Heart left ventricle (tissue), 13 donors: ENCODE measurements around the gene INPP4A.

Experiments used
- CTCF ChIP-seq, 12 donors: fragments of 200-600 bp; sonication (generic) in 4 of 12; IDR thresholded peaks; one replicate each; pipeline versions ENCODE4 v1.5.0 to v1.8.0; 2018 to 2022; ENCODE audit warnings: antibody characterized with exemption in 12 of 12, mild to moderate bottlenecking in 5 of 12
- POLR2A ChIP-seq, 2 donors: fragments of 450-650 bp; IDR thresholded peaks; one replicate each; pipeline ENCODE4 v1.6.1; 2017; ENCODE audit warnings: antibody characterized with exemption in 2 of 2, mild to moderate bottlenecking in 2 of 2, moderate library complexity in 2 of 2
- donor health status: ischemic (EF 13 %, LVEDD 7.1; RV severe dilation, severe dysfunction).
- donor health status: DM: no; HTN: yes; CAD: no.
- donor health status: DM: no; HTN: no; CAD: no.
- donor health status: ischemic (EF 25% LVEDD 6.9; RV normal size, moderate dysfunction).
- donor health status: ischemic (EF 25% LVEDD 5.7; RV mildly dilated, moderate dysfunction).
- donor health status: ischemic (EF 35%, LVEDD 5.7; RV mildly dilated, moderate dysfunction).
- donor health status: nonischemic (EF 11% LVEDD 7.7; RV severe dilation, severe dysfunction).
- donor health status: DM: yes; HTN: yes; CAD: no.
- donor health status: PGD.
- donor health status: ischemic (EF 29% LVEDD 5.4; RV normal size, mild dysfunction).
- donor health status: nonischemic (EF 23%, LVEDD 6.1; RV moderate dilation, normal function).

GRCh38 chr2:98455494-98455976, 10.9 kb downstream of the INPP4A start:
- TF ChIP-seq CTCF (IDR thresholded peaks at IDR 0.05) (no peak), POLR2A (IDR thresholded peaks at IDR 0.05) (no peak)
